Astrocyte of the spinal cord (primary cell): ENCODE measurements around the gene PACS2.
A peak's percentile ranks its signal among the peaks of the same experiment; 100 is the strongest.

ENCODE experiments used
- DNase-seq: peaks from one replicate; pipeline ENCODE4 v3.0.0; 2011; ENCODE audit warnings: low read depth, low spot score
- H3K4me3 ChIP-seq: 2 replicates; pipeline ENCODE4 v1.5.1; 2011; ENCODE audit warnings: low read depth, mild to moderate bottlenecking, low read length, moderate library complexity
- CTCF ChIP-seq: IDR thresholded peaks from 2 replicates; pipeline ENCODE4 v1.5.1; 2012; ENCODE audit warnings: low read depth, mild to moderate bottlenecking, low read length, inconsistent platforms
- in situ Hi-C: cut with HindIII; loops from 2 replicates; pipeline ENCODE4 v1.10.0; 2017; ENCODE audit warnings: low sequenced_read_pairs

Gene PACS2

GRCh38 chr14:105416671-105417070 lies 102.1 kb downstream of the PACS2 start:
- in situ Hi-C loops, result no loop called here
- no peak for DNase-seq
- H3K4me3 ChIP-seq, result no peak overlapping the region
- no peak for TF ChIP-seq CTCF

GRCh38 chr14:105417690-105418121 lies 103.2 kb downstream of the PACS2 start:
- in situ Hi-C loops, result no loop called here
- no peak for TF ChIP-seq CTCF
- no peak for DNase-seq
- no peak overlapping the region for H3K4me3 ChIP-seq

GRCh38 chr14:105418269-105419194 lies 104.0 kb downstream of the PACS2 start:
- peak overlapping the region; percentile 66 for H3K4me3 ChIP-seq
- no peak for TF ChIP-seq CTCF
- DNase-seq, result no peak
- in situ Hi-C loops, result no loop called here

GRCh38 chr14:105419195-105420091 lies 104.9 kb downstream of the PACS2 start, which contains the start of gene MTA1:
Gene MTA1 (plus strand): TSS chr14:105419827. CDS start chr14:105420036, 209 bp downstream.
- peak within 1 kb of the TSS; percentile 81 for H3K4me3 ChIP-seq
- DNase-seq, result no peak
- TF ChIP-seq CTCF, result no peak
- in situ Hi-C loops, result no loop called here

- TF ChIP-seq CTCF, result no peak
- peak overlapping the region; percentile 81 for H3K4me3 ChIP-seq
- in situ Hi-C loops, result no loop called here
- DNase-seq, result no peak
These were observed 105.8 kb downstream of the PACS2 start for GRCh38 chr14:105420101-105420973.
